Stimulated activated CD4-positive, alpha-beta T cell treated with anti-CD3 and anti-CD28 coated beads, Interleukin-4, amount 100 ng/mL, for 24 hours (primary cell): ENCODE results near the gene TMEM115.

Experiments used
- DNase-seq: peaks from one replicate; pipeline ENCODE4 v3.0.0-alpha.2; 2020

TMEM115 gene

DNA sequence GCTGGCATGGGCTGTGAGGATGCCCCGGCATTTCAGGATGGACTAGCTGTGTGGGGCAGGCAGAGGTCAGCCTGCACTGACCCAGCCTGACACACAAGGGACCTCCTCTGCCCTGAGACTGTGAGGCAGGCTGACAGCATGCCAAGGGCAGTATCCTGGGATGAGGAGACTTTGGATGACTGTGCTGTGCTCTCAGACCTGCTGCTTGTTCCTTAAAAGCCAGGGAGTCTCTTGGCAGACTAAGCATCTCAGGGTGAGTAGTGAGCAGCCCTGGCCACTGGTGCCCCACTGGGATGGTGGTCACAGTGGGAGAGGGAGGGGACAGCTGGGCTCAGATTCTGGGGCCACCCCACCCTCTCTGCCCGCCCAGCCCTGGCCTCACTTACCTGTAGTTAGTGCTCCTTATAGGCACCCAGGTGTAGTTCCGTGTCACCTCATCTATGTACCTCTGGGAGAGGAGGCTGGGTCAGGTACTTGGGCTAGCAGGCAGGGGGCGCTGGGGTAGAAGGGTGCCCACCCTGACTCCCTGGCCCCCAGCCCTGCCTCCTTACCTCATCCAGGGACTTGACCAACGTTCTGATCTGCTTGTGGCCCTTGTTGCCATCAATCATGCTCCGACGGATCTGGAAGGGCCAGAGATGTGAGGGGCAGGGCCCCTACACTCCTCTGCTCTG is 16.1 kb upstream of the TMEM115 start:
- DNase-seq = no peak

DNA sequence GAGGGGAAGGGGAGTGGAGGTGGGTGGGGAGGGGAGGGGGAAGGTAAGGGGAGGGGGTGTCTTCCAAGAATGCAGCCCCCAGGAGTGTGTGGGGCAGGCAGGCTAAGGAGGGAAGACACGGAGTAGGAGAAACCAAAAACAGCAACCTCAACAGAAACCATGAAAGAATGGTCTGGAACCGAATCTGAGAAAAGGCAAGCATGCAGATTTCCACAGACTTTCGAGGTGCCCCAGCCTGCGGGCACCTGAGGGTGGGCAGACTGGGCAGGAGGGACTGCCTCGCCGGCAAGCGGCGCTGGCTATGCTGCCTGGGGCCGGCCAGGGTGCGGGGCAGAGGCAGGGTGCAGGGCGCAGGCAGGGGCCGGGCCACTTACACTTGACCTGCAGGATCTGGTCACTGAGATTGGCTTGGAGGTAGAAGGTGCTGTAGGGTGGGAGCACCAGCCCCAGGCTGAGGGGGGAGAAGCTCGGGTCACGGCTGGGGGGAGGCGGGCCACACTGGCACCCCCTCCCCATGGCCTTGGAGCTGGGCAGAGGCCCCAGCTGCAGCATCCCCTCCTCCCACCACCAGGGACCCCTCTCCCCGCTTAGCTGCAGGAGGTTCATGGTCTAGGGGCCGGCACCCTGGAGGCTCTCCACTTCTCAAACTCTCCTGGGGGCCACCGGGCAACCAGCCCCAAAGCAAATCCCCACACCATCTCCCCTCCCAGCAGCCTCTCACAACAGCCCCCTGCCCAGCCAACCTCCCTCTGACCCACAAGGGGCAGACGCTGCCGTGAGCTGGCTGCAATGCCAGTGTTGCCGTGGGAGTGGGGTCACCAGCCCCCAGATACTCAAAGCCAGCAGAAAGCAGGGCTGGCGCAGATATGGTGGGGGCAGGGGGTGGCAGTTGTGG is 15.3 kb upstream of the TMEM115 start:
- no peak for DNase-seq

DNA sequence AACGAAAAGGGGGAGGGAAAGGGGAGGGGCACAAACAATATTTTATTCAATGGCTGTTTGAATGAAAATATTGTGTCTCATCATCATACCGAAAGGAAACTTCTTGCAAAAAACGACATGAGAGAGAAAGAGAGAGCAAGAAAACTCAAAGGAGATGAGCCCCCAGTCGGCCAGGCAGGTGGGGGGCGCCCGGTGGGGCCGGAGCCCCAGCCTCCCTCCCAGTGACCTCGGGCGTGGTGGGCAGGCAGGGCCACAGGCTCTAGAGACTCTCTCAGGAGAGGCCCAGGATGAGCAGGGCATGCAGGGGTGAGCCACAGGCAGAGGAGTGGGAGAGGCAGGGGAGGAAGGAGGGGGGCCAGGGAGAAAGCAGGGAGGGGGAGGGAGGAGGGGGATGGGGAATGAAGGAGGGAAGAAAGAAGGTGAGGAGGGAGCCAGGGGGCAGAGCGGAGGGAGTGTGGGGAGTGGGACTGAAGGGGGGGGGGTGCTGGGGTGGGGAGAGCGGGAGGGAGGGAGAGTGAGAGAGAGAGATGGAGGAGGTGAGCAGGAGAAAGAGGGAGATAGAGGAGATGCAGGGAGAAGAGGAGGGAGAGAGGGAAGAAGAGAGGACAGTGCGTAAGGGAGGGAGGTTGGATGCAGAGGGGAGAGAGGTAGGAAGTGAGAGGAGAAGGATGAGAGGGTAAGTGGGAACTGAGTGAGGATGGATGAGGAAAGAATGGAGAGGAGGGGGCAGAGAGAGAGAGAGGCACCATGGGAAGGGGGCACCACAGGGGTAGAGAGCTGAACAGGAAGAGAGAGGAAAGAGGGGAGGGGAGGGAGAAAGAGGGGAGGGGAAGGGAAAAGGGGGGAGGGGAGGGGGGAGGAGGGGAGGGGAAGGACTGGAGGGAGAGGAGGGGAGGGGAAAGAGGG is 14.1 kb upstream of the TMEM115 start:
- no peak for DNase-seq

DNA sequence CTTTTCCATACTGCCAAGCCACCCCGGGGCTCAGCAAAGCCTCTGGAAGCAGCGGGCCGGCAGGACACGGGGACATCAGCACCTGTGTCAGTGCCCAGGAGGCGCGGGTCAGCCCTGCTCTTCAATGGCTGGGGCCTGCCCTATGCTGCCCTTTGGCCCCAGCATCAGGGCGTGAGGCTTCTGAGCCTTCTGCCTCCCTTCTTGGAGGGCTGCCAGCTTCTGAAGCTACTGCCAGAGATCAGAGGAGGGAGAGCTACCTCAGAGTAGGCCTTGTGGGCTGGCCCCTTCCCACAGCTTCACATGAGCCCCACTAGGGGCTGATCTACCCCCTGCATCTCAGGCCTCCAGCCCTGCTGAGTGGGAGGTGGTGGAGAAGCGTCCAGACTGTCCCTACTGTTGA is 13.0 kb upstream of the TMEM115 start:
- no peak for DNase-seq

DNA sequence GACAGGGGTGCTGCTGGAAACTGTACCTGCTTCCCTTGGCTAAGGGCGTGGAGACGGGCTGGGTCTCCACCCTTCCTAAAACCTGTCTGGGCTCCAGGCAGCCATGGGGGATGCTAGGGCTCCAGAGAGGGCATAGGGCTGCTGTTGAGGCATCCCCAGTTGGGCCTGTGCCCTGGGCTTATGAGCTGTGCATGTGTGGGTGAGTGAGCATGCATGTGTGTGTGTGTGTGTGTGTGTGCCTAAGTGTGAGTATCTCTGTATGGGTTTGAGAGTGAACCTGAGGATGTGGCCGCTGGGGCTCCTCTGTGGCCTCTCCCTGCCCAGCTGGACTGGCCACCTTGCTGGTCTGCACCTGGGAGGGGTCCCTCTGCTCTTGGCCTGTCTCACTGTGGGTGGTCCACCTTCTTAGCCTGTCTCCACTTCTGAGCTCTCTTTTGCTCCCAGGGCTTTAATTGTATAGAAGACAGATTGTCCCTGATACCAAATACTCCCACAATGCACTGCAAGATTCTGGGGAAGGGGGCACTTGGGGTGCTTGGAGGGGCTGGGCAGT is 11.9 kb upstream of the TMEM115 start:
- DNase-seq = no peak

DNA sequence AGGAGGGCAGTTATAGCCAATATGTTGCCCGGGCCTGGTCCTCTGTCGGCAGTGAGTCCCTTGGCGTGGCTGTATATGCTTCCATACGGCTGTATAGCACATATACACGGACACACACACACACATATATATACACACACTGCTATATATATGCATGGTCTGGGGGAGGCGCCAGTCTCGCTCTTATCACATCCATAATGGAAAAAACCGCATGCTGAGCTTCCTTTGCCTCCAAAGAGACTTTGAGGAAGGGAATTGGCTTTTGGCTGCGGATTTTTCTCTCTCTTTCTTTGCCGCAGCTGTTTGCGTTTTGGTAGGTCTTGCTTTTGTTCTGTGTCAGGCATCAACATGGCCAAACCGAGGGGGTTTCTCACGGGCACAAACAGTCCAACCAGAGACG is 11.3 kb upstream of the TMEM115 start:
- DNase-seq = no peak

DNA sequence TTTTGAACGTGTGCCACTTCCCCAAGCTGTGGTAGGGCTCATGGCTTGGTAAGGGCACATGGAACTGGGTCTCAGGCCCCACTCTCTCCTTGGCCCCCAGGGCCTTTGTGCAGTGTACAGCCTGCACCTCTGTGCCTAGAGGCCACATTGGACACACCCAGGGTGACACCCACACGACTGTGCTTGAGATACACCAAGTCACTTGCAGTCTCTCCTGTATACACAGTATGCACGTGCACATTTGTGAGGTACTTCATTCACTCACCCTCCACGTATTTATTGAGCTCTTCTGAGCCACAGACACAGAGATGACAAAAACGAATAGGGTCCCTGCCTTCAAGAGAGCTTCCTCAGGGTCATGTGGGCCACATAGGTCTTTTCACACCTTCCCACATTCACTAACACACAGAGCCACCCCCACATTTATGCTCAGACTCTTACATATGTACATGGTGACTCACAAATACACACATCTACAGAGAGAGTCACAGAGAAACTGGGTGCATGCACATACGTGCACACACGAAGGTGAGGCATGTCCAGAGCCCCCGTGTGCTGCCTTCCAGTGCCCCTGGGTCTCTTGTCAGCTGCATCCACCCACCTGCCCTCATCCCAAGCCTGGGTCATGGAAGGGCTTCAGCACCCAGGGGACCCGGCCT is 9.8 kb upstream of the TMEM115 start:
- no peak for DNase-seq

DNA sequence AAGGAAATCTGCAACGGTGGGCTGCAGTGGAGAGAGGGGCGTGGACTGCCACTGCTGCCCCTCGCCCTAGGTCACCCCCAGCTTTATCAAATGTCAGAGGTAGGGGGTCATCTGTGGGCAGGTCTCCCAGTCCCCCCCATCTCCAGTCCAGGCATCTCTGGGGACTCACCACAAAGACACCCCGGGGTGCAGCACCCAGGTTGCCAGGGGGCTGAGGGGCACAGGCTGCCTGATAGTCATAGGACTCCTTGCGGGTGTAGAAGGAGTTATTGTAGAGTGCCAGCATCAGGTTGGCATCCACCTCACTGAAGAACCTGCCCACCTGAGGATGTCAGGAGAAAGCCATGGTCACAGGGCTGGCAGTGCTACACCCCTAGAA is 6.5 kb upstream of the TMEM115 start:
- no peak for DNase-seq

DNA sequence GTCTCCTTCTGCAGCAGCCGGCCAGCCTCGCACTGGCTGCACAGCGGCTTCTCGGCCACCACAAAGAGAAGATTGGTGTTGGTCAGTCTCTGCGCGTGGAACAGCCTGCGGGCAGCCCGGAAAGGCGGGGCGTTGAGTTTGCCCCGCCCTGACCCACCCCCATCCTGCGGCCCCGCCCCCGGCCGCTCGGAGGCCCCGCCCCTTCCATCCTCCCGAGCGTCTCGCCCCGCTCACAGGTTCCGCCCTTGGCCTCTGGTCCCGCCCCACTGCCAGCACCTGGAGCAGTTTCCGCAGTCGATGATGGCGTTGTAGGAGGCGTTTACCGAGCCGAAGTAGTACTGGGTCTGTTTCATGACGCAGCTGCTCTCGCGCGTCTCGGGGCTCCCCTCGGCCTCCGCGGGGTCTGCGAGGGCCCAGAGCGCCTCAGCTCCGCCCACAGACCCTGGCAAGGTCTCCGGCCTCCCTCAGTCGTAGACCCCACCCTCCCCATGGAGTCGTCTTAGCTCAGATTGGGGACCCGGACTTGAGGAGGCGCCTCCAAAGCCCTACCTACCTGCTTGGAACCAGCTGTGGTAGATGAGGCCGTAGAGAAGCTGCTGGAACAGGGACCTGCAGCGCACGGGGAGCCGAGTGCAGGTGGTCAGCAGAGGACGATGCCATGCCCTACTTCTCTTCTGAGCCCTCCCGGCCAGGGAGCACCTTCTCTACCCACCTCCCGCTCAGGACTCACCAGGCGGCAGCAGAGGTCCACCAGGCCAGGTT is 5.9 kb upstream of the TMEM115 start:
- peak; percentile 94 for DNase-seq

DNA sequence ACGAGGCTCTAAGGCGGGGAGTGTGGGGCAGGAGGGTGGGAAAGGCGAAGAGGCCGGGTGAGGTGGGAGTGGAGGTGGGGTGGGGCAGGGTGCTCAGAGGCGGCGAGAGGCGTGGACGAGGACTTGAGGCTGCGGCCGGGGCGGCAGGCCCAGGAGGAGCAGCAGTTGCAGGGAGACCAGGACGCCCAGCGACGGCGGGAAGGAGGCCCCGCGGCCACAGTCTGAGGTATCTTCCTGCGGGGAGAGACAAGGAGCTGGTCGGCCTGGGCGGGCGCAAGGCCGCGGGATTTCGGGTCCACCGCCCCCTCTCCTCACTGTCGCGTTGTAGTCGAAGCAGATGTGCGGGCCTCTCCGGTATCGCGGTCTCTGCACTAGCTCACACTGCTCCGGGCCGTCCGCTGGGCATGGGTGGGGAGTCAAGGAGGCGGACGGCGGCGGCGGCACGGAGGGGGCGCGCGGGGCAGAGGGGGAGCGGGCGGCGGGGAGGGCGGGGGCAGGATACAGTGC is 5.3 kb upstream of the TMEM115 start:
- no peak for DNase-seq

DNA sequence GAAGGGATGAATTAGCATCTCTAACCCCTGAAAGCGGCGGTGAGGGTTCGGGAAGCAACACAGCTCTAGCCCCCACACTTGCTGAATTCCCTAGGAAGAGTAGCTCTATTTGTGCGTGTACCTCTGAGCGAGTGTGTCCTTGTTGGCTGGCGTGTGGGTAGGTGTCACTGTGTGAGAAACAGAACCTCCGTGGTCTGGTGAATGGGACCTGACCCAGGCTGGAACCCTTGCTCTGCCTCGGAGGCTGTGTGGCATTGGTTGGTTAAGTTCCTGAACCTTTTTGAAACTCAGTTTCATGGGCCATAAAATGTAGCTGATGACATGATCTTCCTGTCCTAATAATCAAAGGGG is 414 bp upstream of the TMEM115 start:
- no peak for DNase-seq

DNA sequence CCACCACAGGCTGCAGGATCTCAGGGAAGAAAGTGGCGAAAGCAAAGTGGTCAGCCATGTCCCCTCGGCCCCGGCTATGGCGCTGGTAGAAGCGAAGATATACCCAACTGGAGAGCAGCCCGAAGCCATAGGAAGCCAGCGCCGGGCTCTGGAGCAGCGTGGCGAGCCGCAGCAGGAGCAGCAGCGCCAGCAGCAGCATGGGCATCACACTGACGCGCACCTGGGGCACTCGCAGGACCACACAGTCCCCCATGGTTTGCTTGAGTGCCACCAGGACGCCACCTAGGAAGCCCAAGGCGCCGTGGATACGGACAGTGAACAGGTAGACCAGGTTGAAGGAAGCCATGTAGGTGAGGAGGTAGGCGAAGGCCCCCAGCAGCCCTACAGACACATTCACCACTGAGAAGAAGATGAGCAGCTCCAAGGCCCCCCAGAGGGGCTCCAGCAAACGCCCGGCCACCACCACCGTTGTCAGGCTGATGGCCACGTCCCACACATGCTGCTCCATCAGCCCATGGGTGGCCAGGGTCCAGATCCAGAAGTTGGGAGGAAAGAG is 888 bp downstream of the TMEM115 start:
- DNase-seq = no peak

DNA sequence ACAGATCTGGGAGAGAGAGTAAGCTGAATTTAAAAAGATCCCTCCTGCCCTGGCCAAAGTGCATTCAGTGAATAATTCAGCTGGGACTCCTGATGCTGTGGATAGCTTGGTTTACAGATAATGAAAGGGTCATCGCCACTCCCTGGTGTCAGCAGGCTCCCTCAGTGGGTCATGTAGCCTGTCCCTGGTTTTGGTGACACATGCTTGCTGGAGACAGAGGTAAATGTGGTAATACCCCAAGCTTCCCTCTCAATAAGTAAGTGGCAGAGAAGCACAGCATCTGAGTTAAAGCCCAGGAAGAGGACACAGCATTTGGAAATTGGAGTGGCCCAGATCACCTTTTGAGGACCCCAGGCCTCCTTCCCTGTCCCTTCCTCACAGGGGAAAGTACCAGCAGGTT is 1.8 kb downstream of the TMEM115 start:
- DNase-seq = no peak

DNA sequence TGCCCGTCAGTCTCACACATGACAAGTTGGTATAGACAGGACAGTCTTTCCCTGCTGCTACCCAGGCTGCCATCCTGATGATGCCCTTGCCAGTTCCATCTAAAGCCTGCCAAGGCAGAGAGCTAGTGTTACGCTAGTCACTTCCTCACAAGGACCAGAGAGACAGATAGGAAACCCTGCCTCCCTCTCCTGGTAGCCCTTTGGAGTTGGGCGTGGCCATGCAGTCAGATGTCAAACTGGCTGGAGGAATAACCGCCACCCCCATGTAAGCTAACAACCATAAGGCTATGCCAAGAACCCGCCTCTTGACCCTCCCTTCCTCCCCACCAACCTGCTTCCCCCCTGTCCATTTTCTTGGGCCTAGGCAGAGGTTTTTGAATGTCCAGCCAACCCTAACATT is 2.8 kb downstream of the TMEM115 start:
- DNase-seq = no peak

DNA sequence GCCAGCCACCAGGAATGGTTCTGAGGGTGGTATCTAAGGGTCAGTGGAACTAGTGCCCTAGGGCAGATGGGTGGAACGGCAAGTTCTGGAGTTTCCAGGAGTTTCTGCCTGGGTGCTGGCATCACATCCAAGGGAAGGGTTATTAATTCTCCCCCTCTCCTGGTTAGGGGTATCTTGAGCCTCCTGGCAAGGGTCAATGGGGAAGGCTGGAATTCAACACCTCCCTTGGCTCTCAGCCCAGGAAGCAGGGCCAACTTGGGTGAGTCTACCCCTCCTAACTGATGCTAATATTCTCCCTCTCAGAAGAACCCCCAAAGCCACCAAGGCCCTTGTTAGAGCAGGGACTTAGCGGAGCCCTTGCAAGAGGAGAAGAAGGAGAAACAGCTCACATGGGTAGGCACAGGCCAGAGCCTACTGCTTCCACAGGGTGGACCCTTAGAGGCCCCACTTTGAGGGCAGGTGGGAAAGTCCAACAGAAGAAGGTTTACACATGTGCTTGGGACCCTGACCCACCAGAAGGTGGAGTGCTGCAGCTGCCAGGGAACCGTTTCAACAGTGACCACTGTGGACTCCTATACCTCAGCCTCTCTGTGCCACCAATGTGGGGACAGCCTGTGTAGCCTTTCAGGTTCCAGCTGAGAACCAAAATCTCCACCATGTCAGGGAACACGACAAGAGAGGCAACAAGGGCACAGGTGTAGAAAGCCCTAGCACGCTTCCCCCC is 3.3 kb downstream of the TMEM115 start:
- DNase-seq = no peak

DNA sequence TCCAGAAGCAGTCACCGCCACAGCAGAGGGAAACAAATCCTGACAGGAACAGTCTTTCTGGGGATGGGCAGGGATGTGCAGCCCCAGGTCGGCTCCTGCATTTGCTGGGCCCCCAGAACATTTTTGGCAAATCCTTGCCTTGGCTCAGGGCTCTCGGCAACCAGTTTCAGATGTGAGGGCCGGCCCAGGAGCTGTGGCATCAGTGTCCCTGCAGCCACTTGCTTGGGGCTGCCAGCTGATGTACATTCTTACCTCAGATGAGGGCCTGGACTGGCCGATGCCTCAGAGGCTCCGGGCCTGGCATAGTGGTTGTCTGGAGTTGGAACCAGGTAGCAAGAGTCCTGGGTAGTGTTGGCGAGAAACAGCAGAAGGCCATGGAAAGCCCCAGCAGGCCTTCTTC is 4.5 kb downstream of the TMEM115 start:
- no peak for DNase-seq

DNA sequence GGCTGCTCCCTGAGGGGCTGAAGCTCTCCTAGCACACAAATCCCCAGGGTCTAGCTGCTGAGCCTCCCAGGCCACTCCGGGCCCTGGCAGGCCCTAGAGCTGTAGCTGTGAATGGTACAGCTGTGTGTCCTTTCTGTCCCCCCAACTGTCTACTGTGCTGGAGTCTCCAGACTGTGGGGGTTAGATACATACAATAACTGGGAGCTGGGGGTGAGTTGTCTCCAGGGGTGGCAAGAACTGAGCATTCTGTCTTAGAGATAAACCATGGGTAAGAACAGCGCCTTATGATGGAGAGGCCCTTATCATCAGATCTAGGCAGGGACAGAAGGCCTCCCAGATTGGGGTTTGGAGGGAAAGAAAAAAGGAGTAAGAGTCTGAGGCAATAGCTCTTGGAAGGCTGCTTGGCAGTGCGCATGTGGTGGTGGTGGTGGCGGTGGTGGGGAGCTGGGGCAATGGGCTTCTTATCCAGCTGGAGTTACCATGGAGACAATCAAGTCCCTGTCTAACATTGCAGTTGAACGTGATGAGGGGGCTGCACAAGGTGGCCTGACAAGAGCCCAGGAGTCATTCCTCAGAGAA is 5.0 kb downstream of the TMEM115 start:
- no peak for DNase-seq

DNA sequence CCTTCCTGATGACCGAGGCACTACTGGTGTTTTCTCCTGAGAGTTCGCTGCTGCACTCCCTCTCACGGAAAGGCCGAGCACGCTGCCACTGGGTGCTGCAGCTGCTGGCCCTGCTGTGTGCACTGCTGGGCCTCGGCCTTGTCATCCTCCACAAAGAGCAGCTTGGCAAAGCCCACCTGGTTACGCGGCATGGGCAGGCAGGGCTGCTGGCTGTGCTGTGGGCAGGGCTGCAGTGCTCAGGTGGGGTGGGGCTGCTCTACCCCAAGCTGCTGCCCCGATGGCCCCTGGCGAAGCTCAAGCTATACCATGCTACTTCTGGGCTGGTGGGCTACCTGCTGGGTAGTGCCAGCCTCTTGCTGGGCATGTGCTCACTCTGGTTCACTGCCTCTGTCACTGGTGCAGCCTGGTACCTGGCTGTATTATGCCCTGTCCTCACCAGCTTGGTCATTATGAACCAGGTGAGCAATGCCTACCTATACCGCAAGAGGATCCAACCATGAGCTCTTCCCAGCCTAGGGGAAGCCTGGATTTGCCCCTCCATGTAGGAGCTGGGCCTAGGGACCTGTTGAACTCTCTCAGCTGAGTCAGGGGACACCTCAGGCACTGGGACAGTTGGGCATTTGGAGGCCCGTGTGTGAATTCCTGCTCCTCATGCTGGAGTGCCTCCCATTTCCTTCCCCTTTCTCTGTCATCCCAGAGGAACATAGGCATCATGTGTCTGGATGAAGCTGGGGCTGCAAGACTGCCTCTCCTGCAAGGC is 5.9 kb downstream of the TMEM115 start:
- DNase-seq = no peak

DNA sequence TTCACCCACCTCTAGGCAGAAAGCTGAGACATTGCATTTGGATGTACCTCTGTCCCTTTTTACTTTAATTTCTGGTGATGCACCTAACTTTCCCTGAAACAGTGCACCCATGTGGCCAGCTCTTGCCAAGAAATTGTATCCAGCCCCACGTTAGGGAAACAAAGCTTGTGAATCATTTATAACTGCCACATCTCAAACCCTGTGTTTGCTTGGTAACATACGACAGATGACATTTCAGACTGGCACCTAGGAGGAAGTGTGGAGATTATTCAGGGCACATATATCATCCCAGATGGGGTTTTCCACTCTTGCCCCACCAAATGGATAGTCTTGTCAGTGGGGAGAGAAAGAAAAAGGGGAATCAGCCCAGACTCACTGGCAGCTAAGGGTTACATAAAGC is 6.5 kb downstream of the TMEM115 start:
- DNase-seq = no peak

DNA sequence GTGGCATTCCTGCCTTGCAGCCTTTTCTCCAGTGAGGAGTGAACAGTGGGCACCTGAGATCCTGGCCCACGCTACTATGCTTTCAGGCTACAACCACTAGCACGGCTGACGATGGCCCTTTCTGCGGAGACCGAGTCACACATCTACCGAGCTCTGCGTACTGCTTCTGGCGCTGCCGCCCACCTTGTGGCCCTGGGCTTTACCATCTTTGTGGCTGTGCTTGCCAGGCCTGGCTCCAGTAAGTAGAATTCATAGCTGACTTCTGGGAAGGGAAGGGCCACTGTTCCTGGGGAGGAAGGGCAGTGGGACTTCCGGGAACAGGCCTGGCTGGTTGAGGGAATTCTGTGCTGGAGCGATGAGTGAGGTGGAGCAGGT is 8.0 kb downstream of the TMEM115 start:
- no peak for DNase-seq
